Upper lobe of right lung (tissue), 1 donor: ENCODE results near the gene DAB1. TPM values are rescaled to one million over a fixed set of nuclear protein-coding genes. Genes with fewer than 3 reads are reported as not detected.

ENCODE experiments used
- ATAC-seq: fragments of 200-7000 bp; cut with Tn5 transposase; one replicate; pipeline ENCODE4 v1.9.1; 2020; ENCODE audit warnings: mild to moderate bottlenecking, moderate library complexity
- DNase-seq: peaks from one replicate; pipeline ENCODE4 v3.0.0-alpha.2; 2020
- H3K27ac ChIP-seq: fragments of 200-600 bp; one replicate; pipeline ENCODE4 v1.8.0; 2022
- H3K27me3 ChIP-seq: fragments of 200-600 bp; one replicate; pipeline ENCODE4 v1.8.0; 2022; ENCODE audit warnings: mild to moderate bottlenecking
- H3K36me3 ChIP-seq: fragments of 200-600 bp; one replicate; pipeline ENCODE4 v1.8.0; 2022
- H3K4me1 ChIP-seq: fragments of 200-600 bp; one replicate; pipeline ENCODE4 v1.8.0; 2022
- H3K4me3 ChIP-seq: fragments of 200-600 bp; one replicate; pipeline ENCODE4 v1.8.0; 2022; ENCODE audit warnings: mild to moderate bottlenecking
- H3K9me3 ChIP-seq: fragments of 200-600 bp; one replicate; pipeline ENCODE4 v1.8.0; 2022
- CTCF ChIP-seq: fragments of 200-600 bp; IDR thresholded peaks from one replicate; pipeline ENCODE4 v1.8.0; 2022; ENCODE audit warnings: antibody characterized with exemption
- intact Hi-C: fragments of 100-400 bp; cut with DNase I; formaldehyde crosslinking; loops from one replicate; pipeline ENCODE4 v1.11.0; 2022
- total RNA-seq: library from RNA; stranded (reverse); fragmentation: NEBNext Ultra II Directional; extraction: Animal tissue kit (Norgen Biotek cat#: 25700); gene quantifications from one replicate; pipeline ENCODE4 v1.2.1, GENCODE V29; 2021
- donor health status: DM: no; HTN: yes; CAD: no; lungs with severe emphysema.

Gene DAB1
- total RNA-seq, 1 donor from 2014 or later = 0.29 TPM

GRCh38 chr1:57325536-57325935, 98.3 kb downstream of the DAB1 start:
- no peaks in the 10 kb centered on the region for H3K4me1 ChIP-seq
- DNase-seq (no peak), ATAC-seq (no peak)
- no peak for TF ChIP-seq CTCF
- no peaks in the 10 kb centered on the region for H3K9me3 ChIP-seq
- H3K4me3 ChIP-seq = no peak overlapping the region
- no peak overlapping the region for H3K27ac ChIP-seq
- no peaks in the 10 kb centered on the region for H3K36me3 ChIP-seq
- no peaks in the 10 kb centered on the region for H3K27me3 ChIP-seq
- intact Hi-C loops = no loop called here

- H3K36me3 ChIP-seq = no peaks in the 10 kb centered on the region
- no peaks in the 10 kb centered on the region for H3K27me3 ChIP-seq
- DNase-seq (no peak), ATAC-seq (no peak)
- no peak overlapping the region for H3K4me3 ChIP-seq
- no peak for TF ChIP-seq CTCF
- H3K4me1 ChIP-seq = no peaks in the 10 kb centered on the region
- no peaks in the 10 kb centered on the region for H3K9me3 ChIP-seq
- no peak overlapping the region for H3K27ac ChIP-seq
- intact Hi-C loops = no loop called here
Measured at GRCh38 chr1:57325117-57325516, 98.7 kb downstream of the DAB1 start.

- DNase-seq (no peak), ATAC-seq (no peak)
- no peak overlapping the region for H3K4me3 ChIP-seq
- no peaks in the 10 kb centered on the region for H3K27me3 ChIP-seq
- H3K9me3 ChIP-seq = no peaks in the 10 kb centered on the region
- H3K36me3 ChIP-seq = no peaks in the 10 kb centered on the region
- intact Hi-C loops = no loop called here
- TF ChIP-seq CTCF = no peak
- H3K4me1 ChIP-seq = no peaks in the 10 kb centered on the region
- H3K27ac ChIP-seq = no peak overlapping the region
Measured at GRCh38 chr1:57324388-57324787, 99.5 kb downstream of the DAB1 start.

GRCh38 chr1:57321776-57322175, 102.1 kb downstream of the DAB1 start:
- intact Hi-C loops = no loop called here

GRCh38 chr1:57319791-57320190, 104.1 kb downstream of the DAB1 start:
- no peak for TF ChIP-seq CTCF
- Histone ChIP-seq H3K4me1 (no peaks in the 10 kb centered on the region), H3K27ac (no peak overlapping the region), H3K9me3 (no peaks in the 10 kb centered on the region), H3K27me3 (no peaks in the 10 kb centered on the region), H3K36me3 (no peaks in the 10 kb centered on the region), H3K4me3 (no peak overlapping the region)
- no peak for ATAC-seq
- DNase-seq = no peak
- intact Hi-C loops = no loop called here

More at GRCh38 chr1:57321776-57322175, 102.1 kb downstream of the DAB1 start:
- no peaks in the 10 kb centered on the region for H3K27me3 ChIP-seq
- ATAC-seq (no peak), DNase-seq (no peak)
- TF ChIP-seq CTCF = no peak
- H3K4me3 ChIP-seq = no peak overlapping the region
- H3K36me3 ChIP-seq = no peaks in the 10 kb centered on the region
- H3K9me3 ChIP-seq = no peaks in the 10 kb centered on the region
- no peak overlapping the region for H3K27ac ChIP-seq
- H3K4me1 ChIP-seq = no peaks in the 10 kb centered on the region

- intact Hi-C loops = no loop called here
- no peak for TF ChIP-seq CTCF
- Histone ChIP-seq H3K27ac (no peak overlapping the region), H3K36me3 (no peaks in the 10 kb centered on the region), H3K4me1 (no peaks in the 10 kb centered on the region), H3K4me3 (no peak overlapping the region), H3K27me3 (no peaks in the 10 kb centered on the region), H3K9me3 (no peaks in the 10 kb centered on the region)
- DNase-seq (no peak), ATAC-seq (no peak)
Measured at GRCh38 chr1:57319165-57319564, 104.7 kb downstream of the DAB1 start.
